ENCODE results near the gene ARMC9.

DNA sequence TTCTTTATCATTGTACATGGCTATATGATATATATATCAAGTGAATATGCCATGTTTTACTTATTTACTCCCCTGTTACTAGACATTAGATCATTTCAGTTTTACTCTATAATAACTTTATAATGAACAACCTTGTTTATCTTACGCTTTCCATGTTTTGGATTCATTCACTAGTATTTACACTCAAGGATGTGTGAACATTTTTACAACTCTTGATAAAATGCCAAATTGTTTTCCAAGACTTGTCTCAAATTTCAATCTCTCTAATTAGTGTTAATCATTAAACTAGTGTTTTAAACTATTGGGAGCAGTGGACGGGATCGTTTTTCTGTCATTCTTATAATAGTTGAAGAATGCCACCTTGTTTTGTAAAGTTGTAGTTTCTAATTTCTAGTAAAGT lies 145.6 kb downstream of the ARMC9 start:
- TF ChIP-seq, protein P1, sequence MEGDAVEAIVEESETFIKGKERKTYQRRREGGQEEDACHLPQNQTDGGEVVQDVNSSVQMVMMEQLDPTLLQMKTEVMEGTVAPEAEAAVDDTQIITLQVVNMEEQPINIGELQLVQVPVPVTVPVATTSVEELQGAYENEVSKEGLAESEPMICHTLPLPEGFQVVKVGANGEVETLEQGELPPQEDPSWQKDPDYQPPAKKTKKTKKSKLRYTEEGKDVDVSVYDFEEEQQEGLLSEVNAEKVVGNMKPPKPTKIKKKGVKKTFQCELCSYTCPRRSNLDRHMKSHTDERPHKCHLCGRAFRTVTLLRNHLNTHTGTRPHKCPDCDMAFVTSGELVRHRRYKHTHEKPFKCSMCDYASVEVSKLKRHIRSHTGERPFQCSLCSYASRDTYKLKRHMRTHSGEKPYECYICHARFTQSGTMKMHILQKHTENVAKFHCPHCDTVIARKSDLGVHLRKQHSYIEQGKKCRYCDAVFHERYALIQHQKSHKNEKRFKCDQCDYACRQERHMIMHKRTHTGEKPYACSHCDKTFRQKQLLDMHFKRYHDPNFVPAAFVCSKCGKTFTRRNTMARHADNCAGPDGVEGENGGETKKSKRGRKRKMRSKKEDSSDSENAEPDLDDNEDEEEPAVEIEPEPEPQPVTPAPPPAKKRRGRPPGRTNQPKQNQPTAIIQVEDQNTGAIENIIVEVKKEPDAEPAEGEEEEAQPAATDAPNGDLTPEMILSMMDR (IDR thresholded peaks at IDR 0.05): no peak
- TF ChIP-seq POLR2A (IDR thresholded peaks at IDR 0.05): no peak
- TF ChIP-seq EP300 (IDR thresholded peaks at IDR 0.05): no peak
